ENCODE measurements around the gene UNC5B.

The UNC5B gene

DNA sequence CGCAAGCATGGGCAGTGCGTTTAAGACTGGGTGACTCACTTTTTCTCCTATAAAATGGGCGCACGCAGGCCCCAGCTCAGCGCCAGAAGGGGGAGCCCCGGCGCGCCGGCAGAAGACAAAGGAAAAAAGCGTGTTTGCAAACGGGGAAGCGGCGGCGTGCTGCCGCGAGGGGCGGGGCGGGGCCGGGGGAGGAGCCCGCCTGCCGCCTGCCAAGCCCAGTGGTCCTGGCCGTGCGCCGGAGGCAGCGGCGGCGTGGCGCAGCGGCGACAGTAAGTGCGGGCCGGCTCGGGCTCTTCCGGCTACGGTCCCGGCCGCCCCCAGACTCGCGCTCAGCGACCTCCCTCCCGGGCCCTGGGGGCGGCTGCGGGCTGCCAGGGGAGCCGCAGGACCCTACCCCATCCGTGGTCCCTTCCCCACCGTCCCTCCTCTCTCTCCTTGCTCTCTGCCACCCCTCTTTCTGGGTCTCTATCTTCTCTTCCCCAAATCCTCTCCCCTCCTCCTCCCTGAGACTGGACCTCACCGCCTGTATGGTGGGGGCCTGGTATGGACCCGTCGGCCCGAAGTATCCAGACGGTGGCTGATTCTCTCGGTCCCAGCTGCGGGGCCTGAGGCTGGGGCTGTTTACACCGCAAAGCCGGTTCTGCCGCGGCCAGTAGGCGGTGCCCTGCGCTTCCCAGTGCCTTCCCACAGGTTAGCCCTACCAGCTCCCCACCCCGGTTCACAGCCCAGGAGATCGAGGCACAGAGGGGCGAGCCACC lies 106.9 kb downstream of the UNC5B start, which contains the start of gene SLC29A3:
Gene SLC29A3 (plus strand): TSS at position 218 of the 758 bp plus-strand sequence. CDS start 51 bp downstream, at position 269.
- DNase-seq (ENCODE audit: low spot score), result peak; percentile 89

DNA sequence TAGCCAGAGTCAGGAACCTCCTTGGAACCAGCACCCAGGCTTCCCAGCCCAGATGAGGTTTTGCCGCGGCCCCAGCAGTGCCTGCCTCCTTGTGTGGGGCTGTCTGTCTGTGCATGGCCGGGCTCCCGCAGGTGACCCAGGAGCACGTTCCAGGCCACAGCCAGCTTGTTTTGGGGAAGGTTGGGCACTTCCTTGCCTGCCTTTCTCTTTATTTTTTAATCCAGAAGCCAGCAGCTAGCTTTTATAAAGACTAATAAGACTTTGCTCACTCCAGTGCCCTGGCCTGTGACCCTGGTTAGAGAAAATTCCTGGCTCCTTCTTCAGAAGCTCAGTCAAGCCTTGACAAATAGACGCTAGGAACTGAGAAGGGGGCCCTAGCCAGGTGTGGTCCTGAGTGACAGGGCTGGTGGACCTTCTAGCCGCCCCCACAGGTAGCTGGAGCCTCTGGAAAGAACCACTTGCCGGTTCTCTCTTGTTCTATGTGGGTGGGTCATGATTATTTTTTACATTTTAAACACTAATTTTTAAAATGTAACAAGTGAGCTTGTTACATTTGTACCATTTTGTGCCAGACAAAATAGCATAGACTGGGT lies 107.5 kb downstream of the UNC5B start:
- no peak for DNase-seq (ENCODE audit: low spot score)

DNA sequence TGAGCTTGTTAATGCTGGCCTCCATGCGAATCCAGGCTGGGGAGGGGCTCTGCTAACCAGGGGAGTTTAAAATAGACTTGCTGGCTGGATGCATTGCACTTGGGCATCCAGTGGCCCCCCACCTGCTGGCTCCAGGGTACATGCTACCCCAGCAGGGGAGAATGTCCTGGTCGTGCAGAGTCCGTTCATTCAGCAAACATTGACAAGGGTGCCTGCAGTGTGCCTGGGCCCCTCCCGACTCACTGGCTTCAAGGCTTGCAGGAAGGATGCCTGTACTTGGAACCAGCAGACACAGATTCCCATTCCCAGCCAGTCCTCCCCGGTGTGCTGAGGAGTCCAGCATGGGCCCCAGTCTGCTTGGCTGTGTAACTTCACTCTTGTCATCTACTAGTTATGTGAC lies 108.2 kb downstream of the UNC5B start:
- no peak for DNase-seq (ENCODE audit: low spot score)

DNA sequence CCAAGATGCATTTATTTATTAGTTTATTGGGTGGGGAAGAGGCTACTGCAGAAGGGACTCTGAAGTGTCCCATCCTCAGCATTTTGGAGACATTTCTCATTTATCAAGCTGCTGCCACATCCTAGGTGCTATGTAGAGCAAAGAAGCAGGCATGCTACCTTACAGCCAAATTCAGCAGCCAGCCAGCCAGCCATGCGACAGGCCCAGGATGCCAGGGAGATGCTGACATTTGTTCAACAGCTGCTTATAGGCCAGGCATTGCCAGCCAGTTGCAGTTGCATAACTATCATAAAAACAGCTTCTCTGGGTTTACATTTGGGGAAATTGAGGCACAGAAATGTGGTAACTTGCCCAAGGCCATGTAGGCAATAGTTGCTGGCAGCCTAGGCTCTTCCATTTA lies 109.0 kb downstream of the UNC5B start:
- no peak for DNase-seq (ENCODE audit: low spot score)

DNA sequence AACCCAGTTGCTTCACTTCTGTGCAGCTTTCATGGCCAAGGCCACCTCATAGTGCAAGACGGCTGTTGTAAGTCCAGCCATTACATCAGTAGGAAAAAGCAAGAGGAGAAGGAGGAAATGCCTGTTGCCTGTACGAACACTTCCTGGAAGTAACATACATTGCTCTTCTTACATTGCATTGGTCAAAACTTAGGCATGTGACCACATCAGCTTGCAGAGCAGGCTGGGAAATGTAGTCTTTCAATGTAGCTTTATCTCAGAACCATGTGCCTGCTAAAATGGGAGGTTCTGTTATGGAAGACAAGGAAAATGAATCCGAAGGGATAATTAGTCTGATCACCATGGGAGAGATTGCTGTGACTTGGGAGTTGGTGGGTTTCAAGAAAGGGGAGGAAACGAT lies 111.0 kb downstream of the UNC5B start:
- peak; percentile 63 for DNase-seq (ENCODE audit: low spot score)

DNA sequence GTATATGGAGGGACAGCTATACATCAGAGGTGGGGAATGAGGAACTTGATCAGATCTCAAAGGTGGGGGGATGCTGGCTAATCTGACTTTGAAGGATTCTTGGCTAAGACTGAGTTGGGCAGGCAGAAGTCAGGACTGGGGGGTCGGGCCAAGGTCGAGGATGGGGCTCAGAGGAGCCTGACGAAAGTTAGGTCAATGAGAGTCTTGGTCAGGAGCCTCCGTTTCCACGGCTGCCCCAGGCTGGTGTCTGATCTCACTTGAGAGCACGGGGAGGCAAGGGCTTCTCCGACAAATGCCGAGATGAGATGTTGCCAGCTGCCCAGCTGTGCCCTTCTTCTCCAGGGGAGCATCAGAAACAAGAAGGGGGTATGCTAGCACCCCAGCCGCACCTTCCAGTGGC lies 112.4 kb downstream of the UNC5B start:
- DNase-seq (ENCODE audit: low spot score), result no peak

DNA sequence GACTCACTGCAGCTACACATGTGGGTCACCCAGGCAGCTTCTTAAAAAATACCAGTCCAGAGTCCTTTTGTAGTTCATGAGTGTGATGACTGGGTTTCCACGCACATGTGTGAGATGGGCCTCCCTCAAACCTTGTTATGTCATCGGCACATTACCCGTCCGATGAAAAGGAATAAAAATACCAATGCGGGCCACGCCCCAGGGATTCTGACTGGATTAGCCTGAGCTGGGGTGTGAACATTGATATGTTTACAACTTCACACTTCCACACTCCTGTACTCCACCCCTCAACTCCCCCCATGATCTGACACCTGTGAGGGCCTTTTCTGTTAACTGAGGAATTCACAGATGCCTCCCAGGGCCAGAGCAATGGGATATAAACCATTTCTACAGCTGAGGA lies 112.9 kb downstream of the UNC5B start:
- no peak for DNase-seq (ENCODE audit: low spot score)

DNA sequence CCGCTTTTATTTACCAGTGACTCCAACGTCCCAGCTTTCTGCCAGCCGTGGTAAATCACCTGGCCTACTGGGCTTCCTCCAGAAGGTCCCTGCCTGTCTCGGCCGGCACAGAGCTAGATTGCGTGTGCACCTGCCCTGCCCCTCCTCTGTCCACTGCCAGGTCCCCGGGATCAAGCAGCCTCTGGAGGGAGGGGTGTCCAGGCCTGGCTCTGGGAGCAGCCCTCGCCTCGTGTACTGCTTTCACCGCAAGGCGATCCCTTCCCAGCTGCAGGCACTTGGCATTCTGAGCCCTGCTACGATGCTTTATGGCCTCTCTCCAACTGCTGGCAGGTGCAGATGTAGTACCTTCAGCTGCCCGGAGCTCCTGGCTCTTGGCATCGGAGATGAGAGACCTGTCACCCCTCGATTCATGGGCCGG lies 114.1 kb downstream of the UNC5B start:
- DNase-seq (ENCODE audit: low spot score), result no peak

DNA sequence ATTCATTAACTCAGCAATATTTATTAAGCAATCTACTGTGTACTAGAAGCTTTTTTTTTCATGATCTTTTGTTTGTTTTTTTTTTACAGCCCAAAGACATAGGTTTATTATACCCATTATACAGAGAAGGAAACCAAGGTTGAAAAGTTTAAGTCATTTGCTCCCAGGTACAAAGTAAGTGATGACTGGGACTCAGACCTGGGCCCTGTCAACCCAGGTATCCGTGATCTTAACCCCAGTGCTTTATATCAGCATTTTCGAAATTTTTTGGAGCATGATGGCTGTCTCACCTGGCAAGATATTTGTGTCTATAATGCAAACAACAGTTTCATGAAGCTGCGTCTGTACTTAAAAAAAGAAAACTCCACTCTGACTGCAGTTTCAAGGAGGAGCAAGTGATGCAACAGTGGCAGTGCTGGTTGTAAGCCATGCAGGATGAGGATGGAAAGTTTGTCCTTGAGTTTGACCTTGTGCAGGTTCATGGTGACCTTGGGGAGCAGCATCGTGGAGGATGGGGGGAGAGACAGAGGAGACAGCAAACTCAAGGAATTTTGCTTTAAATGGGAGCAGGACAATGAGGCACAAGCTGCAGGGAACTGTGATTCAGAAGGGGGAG lies 118.5 kb downstream of the UNC5B start:
- no peak for DNase-seq (ENCODE audit: low spot score)

DNA sequence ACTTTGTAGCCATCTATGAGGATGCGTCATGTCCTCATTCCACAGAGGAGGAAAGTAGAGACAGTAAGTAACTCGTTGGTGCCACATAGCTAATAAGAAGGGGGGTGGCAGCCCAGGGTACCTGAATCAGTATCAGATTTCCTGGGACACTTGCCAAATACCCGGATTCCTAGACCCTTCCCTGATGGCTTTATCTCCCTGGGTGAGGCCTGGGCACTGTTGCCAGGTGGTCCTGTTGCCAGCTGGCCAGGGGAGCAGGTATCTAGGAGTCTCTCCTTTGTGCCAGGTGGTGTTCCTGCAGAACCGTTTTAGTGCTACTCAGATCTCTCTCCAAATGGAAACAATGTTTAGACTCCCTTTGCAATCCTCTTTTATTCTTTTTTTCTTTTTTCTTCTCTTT lies 119.4 kb downstream of the UNC5B start:
- DNase-seq (ENCODE audit: low spot score), result no peak

DNA sequence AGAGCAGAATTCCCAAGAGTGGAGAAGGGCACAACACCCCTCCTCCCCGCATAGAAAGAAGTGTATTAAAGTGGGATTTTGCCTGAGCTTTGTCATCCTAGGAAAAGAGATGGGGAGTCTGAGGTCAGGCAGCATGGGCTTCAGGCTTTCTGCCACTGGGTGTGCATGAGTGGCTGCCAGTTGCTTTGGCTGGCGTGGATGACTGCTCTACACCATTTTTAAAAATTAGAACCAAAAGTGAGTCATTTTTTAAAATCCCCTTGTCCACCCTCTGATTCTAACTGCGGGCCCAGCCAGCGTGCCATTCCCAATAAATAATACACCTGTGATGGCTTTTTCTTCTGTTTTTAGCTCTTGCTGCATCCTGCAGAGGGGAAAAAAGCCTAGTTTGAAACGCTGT lies 120.1 kb downstream of the UNC5B start:
- DNase-seq (ENCODE audit: low spot score), result no peak

DNA sequence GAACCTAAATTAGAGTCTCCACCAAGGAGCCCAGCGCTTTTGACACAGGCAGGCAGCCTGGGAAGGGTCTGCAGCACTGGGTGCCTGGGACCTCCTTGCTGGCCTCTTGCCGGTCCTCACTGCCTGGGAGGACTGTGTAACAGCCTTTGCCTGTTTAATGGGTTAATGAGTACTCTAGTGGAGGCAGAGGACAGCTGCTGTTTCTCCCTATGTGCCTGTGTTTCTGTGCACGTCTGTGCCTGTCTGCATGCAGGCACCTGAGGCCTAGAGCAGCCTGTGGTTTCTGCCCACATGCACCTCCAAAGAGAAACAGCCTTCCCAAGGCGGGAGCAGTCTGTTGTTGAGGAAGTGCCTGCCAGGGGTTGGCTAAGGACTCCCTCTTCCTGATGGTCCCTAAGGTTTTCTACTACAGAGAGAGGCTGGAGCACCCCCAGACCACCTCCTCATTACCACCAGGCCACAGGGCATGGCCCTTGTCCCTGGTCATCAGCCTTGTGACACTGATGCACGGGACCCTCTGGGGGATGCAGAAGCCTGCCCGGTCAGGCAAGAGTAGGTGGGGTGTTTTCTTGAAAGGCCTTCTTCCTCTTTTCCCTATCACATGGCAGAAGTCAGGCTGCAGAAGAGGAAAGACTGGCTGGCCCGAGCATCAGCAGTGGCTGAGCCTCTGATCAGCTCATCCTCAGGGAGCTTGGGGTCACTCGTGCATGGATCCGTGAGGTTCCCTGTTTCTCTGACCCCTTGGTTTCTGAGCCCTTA lies 120.9 kb downstream of the UNC5B start:
- peak; percentile 21 for DNase-seq (ENCODE audit: low spot score)

DNA sequence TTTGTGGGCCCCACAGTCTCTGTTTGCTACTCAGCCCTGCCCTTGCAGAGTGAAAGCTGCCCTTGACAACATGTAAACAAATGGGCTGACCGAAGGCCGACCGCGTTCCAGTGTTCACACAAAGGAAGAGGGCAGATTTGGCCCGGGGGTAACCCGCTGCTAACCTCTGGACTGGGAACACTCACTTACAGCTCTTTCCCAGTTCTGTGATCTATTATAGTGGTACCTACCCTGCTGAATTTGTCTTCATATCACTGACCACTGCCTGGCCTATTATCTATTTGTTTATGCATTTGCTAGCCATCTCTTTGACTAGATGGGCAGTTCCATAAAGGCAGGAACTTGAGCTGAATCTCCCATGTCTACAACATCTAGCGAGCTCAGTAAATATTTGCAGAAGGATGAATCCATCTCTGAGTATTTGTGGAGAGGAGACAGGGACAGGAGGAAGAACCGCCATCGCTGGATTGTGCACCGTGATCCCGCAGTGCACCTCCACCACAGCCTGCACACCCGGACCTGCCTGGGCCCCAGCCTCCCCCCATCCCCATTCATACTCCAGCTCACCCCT lies 121.9 kb downstream of the UNC5B start:
- no peak for DNase-seq (ENCODE audit: low spot score)

DNA sequence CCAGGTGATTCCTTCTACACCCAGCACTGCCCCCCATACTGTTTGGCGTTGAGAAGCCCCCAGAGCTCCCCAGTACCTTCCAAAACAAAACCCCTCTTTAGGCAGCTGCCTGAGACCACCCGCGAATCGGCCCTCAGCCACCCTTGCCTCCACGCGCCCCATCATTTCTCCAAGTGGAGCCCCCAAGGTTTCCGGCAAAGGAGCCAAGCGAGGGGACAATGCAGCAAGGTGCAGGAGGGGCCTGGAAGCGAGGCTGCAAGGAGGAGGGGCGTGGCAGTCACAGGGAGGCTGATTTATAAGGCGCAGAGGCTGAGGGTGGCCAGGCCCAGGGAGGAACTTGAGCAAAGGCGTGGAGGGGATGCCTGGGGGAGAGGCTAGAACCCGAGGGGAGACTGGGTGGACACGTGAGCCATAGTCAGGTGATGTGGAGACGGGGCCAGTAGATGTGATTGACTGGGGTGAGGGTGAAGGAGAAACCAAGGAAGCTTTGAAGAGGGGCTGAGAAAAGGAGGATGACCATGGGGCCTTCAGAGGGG lies 122.9 kb downstream of the UNC5B start:
- DNase-seq (ENCODE audit: low spot score), result no peak

DNA sequence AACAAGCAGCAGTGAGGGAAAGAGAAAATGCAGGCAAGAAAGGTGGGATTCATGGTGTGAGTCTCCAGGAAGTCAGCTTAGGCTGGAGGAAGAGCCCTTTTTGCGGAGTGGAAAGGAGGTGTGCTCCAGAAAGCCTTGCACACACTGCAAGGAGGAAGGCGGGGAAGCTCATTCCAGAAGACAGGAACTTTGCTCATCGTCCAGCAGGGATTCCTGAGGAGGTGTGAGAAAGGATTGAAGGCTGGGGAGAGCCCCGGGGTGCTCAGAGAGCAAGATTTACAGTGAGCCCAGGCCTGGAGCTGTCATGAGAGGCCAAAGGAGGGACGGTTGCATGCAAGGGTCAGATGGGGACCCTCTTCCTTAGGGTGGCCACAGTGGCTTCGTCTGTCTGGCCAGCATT lies 124.3 kb downstream of the UNC5B start:
- DNase-seq (ENCODE audit: low spot score), result no peak

DNA sequence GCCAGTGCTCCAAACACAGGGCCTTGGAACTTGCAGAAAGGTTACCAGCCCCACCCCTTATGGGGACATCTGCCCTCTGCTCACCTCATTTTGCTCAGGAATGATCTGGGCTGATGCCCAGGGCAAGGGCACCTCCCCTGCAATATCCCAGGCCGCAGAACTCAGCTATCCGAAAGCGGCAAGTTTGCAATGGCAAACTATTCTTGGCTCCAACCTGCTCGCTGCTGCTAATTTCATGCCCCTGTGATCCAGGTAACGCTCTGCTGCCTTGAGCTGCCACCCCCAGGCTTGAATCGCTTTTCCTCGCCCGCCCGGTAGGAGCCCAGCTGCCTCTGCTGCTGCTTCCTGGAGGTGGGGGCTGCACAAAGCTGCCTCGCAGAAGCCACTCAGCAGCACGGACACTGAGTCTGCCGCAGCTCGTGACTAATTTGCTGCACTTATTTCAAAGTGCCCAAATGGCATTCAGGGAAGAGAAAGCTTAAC lies 124.9 kb downstream of the UNC5B start:
- no peak for DNase-seq (ENCODE audit: low spot score)

DNA sequence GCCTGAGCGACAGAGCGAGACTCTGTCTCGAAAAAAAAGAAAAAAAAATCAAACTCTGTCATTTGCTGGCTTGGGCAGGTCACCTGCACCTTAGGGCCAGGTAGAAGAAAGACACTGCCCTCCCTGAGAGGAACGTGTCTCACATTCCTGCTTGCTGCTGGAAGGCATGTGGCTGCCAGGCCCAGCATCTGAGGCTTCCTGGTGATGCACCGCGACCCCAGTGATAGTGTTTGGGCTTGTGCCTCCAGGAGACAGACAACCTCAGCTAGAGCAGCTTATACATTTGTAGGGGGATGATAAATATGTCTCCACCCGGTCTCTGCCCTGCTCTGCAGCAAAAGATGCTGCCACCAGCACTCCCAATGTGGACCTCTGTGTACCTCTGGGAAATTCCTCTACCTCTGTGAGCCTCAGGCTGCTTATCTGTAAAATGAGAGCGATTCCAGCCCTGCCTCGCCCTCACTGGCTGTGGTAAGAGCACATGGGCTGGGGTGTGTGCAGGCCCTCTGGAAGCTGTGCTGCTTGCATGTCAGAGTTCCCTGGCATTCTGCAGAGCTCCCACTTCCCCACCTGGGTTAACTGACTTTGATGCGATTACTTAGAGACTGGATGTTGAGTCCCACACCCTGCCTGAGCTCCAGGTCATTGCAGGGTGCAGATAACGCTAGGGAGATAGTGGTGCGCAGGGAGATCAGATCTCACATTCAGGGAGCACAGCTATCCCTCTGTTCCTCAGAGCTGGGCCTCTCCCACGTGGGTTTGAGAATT lies 126.5 kb downstream of the UNC5B start:
- DNase-seq (ENCODE audit: low spot score), result no peak

DNA sequence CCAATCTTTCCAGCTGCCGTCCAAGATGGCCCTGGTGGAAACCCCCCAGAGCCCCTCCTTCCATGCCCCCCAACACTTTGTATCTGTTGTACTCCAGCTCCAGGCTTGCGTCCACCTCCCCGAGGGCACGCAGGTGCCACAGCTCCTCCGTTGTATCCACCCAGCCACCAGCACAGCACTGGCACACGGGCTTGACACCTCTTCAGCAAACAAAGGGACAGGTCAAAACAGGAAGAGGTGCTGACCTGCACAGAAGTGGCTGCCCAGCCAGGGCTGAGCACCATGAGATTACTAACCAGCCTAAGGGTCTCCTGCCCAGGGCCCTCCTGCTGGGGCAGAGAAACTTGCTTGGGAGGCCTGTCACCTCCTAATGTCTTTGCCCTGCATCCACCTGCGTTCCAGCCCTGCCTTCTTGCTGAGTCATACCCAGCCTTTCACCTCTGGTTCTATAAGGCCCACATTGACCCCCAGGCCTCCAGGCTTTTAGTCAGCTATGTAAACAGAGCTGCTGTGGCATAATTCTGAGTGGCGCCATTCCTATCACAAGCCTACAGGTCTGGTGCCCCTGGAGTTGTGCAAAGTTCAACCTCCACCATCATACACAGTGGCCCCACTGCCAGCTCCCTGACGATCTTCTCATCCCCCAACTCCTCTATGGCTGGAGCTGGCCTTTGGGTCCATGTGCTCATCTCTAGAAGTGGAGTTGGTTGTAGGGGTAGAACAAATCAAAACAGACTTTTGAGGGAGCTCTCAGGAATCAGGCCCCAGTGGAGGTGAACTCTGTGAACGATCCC lies 127.6 kb downstream of the UNC5B start:
- DNase-seq (ENCODE audit: low spot score), result no peak

DNA sequence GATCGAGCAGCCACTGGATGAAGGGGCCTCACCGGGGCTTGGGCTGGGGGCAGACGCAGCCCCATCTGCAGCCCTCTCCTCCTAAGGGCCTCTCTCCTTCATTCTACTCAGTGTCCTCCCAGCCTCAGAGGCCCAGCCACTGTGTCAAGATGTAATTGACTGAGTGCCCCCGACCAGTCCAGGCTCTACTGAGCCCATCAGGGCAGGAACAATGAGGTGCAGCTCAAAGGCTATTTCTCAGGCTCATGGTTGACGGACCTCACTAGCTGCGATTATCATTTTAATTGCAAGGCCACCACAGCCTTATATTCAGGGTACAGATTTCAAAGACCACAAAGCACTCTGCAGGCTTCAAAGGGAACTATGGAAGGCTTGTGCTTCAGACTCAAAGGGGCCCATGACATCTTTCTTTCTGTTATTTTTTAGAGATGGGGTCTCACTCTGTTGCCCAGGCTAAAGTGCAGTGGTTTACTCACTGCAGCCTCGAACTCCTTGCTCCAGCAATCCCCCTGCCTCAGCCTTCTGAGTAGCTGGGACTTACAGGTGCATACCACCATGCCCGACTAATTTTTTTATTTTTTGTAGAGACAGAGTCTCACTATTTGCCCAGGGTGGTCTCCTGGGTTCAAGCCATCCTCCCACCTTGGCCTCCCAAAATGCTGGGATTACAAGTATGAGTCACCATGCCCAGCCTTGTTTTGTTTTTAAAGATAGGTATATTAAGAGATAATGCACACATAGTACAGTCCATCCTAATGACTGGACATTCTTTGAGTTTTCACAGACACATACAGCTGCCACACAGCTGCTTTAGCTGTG lies 130.4 kb downstream of the UNC5B start:
- no peak for DNase-seq (ENCODE audit: low spot score)
